Stimulated activated CD4-positive, alpha-beta T cell treated with anti-CD3 and anti-CD28 coated beads, TNF-alpha, amount 100 ng/mL, for 4 hours (primary cell): Measurements from ENCODE around the gene MARCHF9.

Experiments
- DNase-seq, 3 experiments: peaks; one replicate each; pipeline ENCODE4 v3.0.0-alpha.2; 2020; ENCODE audit warnings: low read depth in 3 of 3

The MARCHF9 gene

DNA sequence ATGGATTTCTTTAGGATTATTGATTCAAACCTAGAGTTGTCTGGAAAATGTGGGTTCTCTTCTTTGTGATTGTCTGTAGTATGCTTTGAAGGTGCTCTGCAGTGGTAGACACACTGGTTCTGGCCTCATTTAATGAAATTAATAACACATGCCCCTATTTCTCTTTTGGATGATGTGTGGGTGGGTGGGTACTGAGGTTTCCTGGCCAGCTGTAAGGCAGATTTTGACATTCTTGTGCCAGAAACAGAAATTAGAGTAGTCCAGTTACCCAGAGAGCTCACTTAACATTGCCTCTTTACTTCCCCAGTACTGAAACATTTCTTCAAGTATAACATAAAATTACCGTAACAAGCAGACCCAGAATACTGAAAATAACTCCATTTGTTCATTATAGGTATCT is 42.1 kb downstream of the MARCHF9 start:
- DNase-seq, result no peak

DNA sequence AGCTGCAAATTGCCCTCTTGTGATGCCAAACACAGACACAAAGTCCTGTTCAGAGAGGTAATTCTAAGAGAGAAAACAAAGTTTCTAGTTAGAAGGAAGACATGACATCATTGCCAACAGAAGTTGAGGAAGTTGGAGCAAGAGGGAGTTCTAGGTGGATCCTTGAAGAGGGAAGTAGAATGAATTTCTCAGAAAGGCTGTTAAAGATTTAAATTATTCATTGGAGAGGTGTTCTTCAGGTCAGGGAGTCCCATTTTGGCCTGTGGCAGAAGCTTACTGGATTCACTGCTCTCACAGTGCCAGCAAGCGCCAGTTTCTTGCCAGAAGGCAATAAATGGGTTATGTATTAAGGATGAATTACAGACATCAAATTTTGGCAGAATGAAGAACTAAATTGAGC is 43.0 kb downstream of the MARCHF9 start:
- DNase-seq, result no peak

DNA sequence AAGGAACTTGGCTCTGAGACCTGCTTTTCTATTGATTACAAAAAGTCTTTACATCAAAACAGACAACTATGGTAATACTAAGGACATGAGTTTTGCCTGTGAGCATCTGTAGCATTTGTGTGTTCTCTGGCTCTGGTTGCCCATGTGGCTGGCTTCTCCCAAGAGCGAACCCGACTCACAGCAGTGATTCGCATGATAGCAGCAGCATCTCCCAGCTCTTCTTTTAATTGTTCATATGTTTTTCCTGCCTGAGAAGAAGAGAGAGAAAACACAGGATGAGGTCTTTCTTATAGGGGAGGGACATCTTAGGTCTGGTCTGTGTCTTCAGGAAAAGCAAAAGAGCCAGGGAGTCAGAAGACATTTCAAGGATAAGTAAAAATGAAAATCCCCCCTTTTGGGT is 46.1 kb downstream of the MARCHF9 start:
- DNase-seq, result no peak

DNA sequence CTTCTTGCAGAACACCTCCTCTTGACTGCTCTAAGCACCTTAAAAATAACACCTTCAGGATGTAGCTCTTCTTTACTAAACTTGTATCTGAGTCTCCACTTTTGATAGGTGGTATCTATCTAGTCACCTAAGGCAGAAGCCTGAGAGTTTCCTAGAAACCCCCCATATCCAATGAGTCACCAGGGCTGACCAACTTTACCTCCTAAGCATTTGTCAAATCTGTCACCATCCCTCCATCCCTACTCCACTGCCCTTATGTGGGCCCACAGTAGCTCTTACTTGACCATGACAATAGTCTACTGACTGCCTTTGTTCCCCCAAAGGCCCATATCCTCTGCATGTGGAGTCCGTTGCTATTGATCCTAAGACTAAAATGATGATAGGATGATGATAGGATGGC is 47.7 kb downstream of the MARCHF9 start:
- no peak for DNase-seq

DNA sequence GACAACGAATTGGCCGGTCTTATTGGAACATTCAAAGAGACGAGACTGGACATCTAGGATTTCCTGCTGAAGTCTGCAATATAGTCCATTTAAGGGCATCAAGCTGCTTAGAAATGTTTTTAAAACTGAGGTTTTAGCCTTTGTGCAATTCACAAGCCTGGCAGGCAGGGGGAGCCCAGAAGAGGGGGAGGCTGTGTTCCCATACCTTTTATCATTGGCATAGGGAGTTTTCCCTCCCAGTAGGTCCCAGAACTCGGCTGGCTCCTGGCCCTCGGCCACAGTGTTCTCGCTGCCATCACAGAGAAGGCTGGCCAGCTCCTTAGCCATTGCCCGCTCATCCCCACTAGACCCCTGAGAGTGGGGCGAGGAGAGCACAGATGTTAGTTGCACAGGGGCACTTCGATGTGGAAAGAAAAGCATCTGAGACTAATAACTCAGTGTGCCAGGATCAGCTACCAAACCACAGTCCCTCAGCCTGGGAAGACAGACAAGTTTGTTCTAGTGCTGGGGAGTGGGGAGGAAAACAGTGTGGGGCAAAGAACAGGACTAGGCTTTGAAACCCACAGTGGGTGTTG is 48.5 kb downstream of the MARCHF9 start:
- no peak for DNase-seq

DNA sequence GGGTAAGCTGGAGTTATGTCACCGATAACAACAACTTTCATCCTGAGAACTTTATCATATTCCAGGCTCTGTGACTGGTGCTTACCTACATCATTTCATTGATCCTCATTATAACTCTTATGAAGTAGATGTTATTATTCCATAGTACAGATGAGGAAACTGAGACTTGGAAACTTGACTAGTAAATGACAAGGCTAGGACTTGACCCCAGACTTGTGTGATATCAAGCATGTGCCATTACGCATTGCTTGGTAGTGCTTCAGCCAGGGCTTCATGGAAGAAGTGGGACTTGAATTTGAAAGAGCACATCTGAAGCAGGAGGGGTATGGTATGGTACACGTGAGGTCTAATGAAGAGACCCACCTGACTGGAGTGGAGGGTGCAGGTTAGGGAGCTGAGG is 51.8 kb downstream of the MARCHF9 start:
- no peak for DNase-seq

DNA sequence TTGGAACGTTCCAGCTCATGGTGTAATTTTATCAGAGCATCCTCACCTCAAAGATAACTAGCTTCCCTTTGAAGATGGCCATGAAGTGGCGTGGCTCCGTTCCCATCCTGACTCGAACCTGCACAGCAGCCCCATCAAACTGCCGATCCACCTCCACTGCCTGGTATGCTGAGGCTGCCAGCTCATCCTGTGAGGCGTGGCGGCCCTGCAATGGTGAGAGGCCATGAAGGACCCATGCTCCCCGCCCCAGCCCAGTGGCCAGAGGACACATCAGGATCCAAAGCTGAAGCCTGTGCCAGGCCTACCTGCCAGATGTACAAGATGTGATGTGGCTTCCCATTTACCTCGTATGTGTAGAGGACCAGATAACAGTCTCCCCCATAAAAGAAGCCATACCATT is 52.4 kb downstream of the MARCHF9 start:
- DNase-seq, result no peak

DNA sequence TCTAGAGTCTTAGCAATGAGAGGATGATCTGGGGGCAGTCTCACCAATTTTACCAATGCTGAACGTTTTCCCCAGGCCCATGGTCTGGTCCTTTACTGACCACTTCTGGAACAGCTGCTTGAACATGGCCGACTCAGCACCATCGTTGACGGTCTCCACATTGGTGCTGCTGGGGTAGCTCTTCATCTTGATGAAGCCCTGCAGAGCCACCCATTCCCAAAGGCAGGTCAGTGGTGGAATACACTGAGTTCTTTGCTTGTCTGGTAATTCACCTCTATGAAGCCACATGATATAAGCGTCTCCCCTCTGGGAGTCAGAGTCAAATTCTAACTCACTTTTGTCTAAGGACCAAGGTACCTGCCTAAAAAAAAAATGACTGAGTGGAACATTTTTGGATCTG is 53.4 kb downstream of the MARCHF9 start:
- no peak for DNase-seq

DNA sequence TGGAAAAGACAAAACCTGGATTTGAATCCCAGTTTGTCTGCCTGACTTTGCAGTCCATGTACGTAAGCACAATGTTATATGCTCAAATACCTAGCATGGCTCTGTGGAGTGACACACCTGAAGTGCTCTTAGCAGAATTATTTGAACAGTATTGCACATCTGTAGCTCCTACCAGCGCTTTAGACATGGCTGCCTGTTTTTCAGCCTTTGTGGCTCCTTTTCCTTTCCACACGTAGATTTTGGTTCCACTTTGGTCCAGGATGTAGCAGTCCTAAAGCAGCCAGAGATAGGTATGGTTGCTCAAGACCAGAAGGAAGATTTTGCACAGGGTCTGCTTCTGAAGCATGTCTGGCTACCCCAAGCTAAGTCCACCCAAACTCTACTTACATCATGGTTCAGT is 54.5 kb downstream of the MARCHF9 start:
- DNase-seq, result no peak
